GM12865 (cell line): ENCODE data around the gene HEPACAM.

Experiments
- DNase-seq: peaks from one replicate; pipeline ENCODE4 v3.0.0; 2010; ENCODE audit warnings: low read depth
- H3K4me3 ChIP-seq: 2 replicates; pipeline ENCODE4 v1.5.1; 2011; ENCODE audit warnings: mild to moderate bottlenecking, low read depth, low read length, control low read depth
- TF ChIP-seq, protein P1 (sequence below): IDR thresholded peaks from 2 replicates; pipeline ENCODE4 v1.5.1; 2011; ENCODE audit warnings: low read length, control low read depth, low read depth, inconsistent platforms; ENCODE audit not compliant: insufficient read depth; ENCODE audit errors: missing control alignments

HEPACAM gene

DNA sequence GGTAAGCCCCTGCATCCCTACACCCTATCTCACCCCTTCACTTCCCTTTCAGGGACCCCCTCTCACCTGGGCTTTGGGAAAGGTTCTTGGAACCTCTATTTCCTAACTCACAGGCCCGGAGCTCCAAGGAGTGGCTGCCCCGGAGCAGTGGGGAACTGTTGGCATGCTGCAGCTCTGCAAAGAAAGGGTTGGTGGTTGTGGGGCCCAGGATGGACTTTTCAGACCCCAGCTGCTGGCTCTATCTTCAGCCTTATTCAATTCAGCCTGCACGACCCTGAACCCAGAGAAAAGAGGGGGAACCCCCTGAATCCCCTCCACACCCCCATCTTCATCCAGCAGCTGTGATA lies 48.2 kb downstream of the HEPACAM start:
- no peak for DNase-seq
- H3K4me3 ChIP-seq = no peak overlapping the region
- TF ChIP-seq, protein P1, sequence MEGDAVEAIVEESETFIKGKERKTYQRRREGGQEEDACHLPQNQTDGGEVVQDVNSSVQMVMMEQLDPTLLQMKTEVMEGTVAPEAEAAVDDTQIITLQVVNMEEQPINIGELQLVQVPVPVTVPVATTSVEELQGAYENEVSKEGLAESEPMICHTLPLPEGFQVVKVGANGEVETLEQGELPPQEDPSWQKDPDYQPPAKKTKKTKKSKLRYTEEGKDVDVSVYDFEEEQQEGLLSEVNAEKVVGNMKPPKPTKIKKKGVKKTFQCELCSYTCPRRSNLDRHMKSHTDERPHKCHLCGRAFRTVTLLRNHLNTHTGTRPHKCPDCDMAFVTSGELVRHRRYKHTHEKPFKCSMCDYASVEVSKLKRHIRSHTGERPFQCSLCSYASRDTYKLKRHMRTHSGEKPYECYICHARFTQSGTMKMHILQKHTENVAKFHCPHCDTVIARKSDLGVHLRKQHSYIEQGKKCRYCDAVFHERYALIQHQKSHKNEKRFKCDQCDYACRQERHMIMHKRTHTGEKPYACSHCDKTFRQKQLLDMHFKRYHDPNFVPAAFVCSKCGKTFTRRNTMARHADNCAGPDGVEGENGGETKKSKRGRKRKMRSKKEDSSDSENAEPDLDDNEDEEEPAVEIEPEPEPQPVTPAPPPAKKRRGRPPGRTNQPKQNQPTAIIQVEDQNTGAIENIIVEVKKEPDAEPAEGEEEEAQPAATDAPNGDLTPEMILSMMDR = no peak

DNA sequence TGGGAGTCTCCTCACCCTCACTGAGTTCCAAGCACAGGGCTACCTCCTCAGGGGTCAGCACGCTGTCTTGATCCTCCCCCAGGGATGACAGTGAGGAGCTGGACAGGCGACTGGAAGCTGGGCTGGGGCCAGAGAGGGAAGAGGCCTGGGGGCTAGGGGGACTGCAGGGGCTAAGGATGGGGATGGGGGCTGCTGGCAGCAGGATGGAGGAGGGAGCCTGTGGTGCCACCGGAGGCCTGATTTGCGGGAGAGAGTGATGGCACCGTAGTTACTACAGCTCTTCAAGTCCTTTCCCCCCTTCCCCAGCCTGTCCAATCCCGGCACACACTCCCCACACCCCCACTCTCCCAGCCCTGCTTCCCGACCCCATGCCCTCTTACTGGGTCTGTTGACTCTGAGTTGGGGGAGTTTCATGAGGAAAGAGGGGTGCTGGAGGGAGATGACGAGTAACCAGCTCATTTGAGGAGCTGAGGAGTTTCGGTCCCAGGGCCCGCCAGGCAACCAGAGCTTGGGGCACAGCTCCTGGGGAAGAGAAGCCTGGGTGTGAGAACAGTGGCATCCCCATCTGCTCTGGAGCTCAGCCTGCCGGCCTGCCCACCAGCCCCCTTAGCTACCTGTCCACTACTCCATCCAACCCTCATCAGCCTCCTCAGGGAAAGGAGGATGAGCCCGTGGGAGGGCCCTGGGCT lies 48.7 kb downstream of the HEPACAM start:
- no peak for DNase-seq
- H3K4me3 ChIP-seq = no peak overlapping the region
- TF ChIP-seq, protein P1 = no peak

DNA sequence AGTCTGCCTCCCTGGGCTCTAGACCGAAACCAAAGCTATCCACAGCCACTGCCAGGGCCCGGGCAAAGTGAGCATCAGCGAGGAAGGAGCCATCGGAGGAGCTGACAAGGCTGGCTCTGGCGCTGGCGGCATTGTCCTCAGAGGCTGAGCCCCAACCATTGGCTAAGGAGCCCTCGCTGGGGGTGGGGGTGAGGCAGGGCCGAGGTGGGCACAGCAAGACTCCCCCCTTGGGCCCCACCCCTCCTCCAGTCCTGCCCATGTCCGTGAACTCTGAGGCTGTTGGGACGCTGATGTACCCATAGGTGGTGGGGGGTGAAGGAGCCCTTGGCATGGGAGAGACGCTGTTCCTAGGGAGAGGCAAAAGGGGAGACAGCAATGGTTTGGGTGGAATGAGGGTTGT lies 49.4 kb downstream of the HEPACAM start:
- TF ChIP-seq, protein P1 = no peak
- no peak for DNase-seq

DNA sequence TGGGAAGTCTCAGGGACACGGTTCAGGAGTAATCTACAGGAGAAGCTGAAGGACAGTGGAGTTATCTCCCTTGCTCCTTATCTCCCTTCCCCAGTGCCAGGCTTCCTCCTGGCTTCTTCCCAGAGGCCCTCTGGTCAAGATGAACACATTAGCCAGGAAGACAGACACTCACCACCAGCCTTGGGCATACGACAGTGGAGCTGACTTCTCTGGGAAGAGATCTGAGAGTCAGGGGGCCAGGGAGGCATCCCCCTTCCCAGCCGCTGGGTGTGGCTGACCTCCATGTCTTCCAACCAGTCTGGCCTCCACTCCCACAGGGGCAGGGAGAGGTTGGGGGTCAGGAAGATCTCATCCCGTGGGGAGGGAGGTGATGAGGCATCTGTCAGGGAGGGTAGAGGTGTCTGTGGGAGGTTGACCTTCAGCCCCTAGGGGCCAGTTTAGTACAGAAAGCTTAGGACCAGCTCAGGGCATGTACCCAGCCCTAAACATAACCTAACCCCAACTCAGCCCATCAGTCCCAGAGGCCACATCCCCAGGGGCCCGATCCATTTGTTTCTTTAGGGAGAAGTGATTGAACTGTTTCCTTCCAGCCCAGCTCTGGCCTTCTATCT lies 50.9 kb downstream of the HEPACAM start:
- no peak overlapping the region for H3K4me3 ChIP-seq
- DNase-seq = no peak
- TF ChIP-seq, protein P1 = no peak

More for the DNA sequence above, 49.4 kb downstream of the HEPACAM start:
- H3K4me3 ChIP-seq = no peak overlapping the region

DNA sequence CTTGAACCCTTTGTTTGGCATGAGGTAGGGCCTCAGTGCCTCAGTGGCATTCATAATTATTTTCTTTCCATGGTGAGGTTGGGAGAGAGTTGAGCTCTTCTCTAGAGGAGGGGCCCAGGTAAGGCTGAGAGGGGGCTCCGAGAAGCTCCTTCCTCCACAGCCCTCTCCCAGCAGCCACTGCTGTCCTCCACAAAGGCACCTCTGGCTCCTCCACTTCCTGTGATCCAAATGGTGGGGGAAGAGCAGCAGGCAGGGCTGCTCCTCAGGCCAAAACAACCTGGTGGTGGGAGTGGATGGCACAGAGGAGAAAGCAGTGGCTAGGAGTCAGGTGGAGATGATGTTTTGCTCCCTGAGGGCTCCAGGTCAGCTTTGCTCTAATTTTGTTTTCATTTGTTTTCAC lies 51.5 kb downstream of the HEPACAM start:
- no peak overlapping the region for H3K4me3 ChIP-seq
- no peak for DNase-seq
- TF ChIP-seq, protein P1 = no peak

DNA sequence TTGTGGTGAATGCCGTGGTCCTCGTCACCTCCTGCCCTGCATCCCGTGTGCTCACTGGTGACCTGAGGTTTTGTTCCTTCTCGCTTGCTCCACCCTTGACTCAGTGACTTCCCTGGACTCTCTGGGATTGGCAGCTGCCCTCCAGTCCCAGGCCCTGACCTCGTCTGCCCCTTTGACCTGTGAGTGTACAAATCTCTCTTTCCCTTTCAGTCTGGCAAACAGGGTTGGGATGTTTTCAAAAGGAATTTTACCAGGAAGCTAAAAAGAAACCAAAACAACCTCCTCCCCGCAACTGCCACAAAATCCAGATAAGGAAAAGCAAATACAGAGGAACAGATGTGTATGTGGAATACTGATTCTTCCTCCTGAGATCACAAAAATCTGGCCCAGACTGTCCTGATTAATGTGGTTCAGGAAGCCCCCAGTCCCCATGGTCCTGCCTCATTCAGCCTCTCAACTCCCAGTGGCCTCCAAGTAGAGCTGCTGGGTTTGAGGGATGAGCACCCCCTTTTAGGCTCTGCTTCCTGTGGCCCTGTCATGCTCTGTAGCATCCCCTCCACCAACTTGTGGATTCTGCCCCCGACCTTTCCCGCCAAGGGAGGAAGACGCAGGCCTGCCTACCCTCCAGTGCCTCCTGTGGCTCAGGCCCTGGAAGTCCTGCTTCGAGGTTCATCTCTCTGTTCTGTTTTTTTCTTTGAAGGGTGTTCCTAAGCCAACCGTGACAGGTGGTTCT lies 53.3 kb downstream of the HEPACAM start:
- no peak for DNase-seq
- no peak overlapping the region for H3K4me3 ChIP-seq
- TF ChIP-seq, protein P1 = no peak
